Parathyroid adenoma (tissue), 2 donors: ENCODE measurements around the gene ARMH1.

Experiments used
- H2AFZ ChIP-seq: fragments of 300-600 bp; sonication (generic); one replicate; pipeline ENCODE4 v1.7.0; 2017; ENCODE audit warnings: antibody characterized with exemption, mild to moderate bottlenecking
- H3K27ac ChIP-seq: fragments of 300-600 bp; sonication (generic); one replicate; pipeline ENCODE4 v1.7.0; 2017
- H3K27me3 ChIP-seq: fragments of 300-600 bp; sonication (generic); one replicate; pipeline ENCODE4 v1.7.0; 2017; ENCODE audit warnings: low read length; ENCODE audit not compliant: control insufficient read depth, insufficient read depth
- H3K36me3 ChIP-seq: fragments of 300-600 bp; sonication (generic); one replicate; pipeline ENCODE4 v1.7.0; 2017; ENCODE audit warnings: low read length; ENCODE audit not compliant: control insufficient read depth, insufficient read depth
- H3K4me1 ChIP-seq: fragments of 300-600 bp; sonication (generic); one replicate; pipeline ENCODE4 v1.7.0; 2017; ENCODE audit warnings: control low read depth
- H3K4me2 ChIP-seq: fragments of 300-600 bp; sonication (generic); one replicate; pipeline ENCODE4 v1.7.0; 2017; ENCODE audit warnings: low read length
- H3K4me3 ChIP-seq: fragments of 300-600 bp; sonication (generic); one replicate; pipeline ENCODE4 v1.7.0; 2017; ENCODE audit warnings: low read depth, low read length
- H3K79me2 ChIP-seq: fragments of 300-600 bp; sonication (generic); one replicate; pipeline ENCODE4 v1.7.0; 2017; ENCODE audit warnings: control low read depth
- H3K9ac ChIP-seq: fragments of 300-600 bp; sonication (generic); one replicate; pipeline ENCODE4 v1.7.0; 2017; ENCODE audit warnings: mild to moderate bottlenecking
- H3K9me3 ChIP-seq: fragments of 300-600 bp; sonication (generic); one replicate; pipeline ENCODE4 v1.7.0; 2017; ENCODE audit warnings: low read length; ENCODE audit not compliant: control insufficient read depth
- TF ChIP-seq, protein P1 (sequence below): fragments of 300-600 bp; sonication (generic); IDR thresholded peaks from one replicate; pipeline ENCODE4 v1.7.0; 2017; ENCODE audit warnings: antibody characterized with exemption, mild to moderate bottlenecking
- donor health status: primary hyperparathyroidism.

The ARMH1 gene

GRCh38 chr1:44700573-44700972 is 26.1 kb downstream of the ARMH1 start:
- H3K4me2 ChIP-seq = no peak overlapping the region
- no peaks in the 10 kb centered on the region for H3K36me3 ChIP-seq
- no peaks in the 10 kb centered on the region for H3K27me3 ChIP-seq
- no peaks in the 10 kb centered on the region for H3K9me3 ChIP-seq
- H3K4me3 ChIP-seq = no peak overlapping the region
- no peak overlapping the region for H3K27ac ChIP-seq
- no peak overlapping the region for H2AFZ ChIP-seq
- H3K4me1 ChIP-seq = no peaks in the 10 kb centered on the region
- TF ChIP-seq, protein P1, sequence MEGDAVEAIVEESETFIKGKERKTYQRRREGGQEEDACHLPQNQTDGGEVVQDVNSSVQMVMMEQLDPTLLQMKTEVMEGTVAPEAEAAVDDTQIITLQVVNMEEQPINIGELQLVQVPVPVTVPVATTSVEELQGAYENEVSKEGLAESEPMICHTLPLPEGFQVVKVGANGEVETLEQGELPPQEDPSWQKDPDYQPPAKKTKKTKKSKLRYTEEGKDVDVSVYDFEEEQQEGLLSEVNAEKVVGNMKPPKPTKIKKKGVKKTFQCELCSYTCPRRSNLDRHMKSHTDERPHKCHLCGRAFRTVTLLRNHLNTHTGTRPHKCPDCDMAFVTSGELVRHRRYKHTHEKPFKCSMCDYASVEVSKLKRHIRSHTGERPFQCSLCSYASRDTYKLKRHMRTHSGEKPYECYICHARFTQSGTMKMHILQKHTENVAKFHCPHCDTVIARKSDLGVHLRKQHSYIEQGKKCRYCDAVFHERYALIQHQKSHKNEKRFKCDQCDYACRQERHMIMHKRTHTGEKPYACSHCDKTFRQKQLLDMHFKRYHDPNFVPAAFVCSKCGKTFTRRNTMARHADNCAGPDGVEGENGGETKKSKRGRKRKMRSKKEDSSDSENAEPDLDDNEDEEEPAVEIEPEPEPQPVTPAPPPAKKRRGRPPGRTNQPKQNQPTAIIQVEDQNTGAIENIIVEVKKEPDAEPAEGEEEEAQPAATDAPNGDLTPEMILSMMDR = no peak
- H3K9ac ChIP-seq = no peak overlapping the region
- no peaks in the 10 kb centered on the region for H3K79me2 ChIP-seq

- no peak overlapping the region for H2AFZ ChIP-seq
- TF ChIP-seq, protein P1 = no peak
- H3K4me3 ChIP-seq = no peak overlapping the region
- no peaks in the 10 kb centered on the region for H3K9me3 ChIP-seq
- H3K36me3 ChIP-seq = no peaks in the 10 kb centered on the region
- H3K4me1 ChIP-seq = no peaks in the 10 kb centered on the region
- H3K79me2 ChIP-seq = no peaks in the 10 kb centered on the region
- no peak overlapping the region for H3K4me2 ChIP-seq
- H3K9ac ChIP-seq = no peak overlapping the region
- H3K27ac ChIP-seq = no peak overlapping the region
- H3K27me3 ChIP-seq = no peaks in the 10 kb centered on the region
Observed at GRCh38 chr1:44701141-44701573, 26.6 kb downstream of the ARMH1 start.

- no peaks in the 10 kb centered on the region for H3K9me3 ChIP-seq
- H3K4me2 ChIP-seq = no peak overlapping the region
- H3K27me3 ChIP-seq = no peaks in the 10 kb centered on the region
- H3K36me3 ChIP-seq = no peaks in the 10 kb centered on the region
- no peak overlapping the region for H3K4me3 ChIP-seq
- no peaks in the 10 kb centered on the region for H3K4me1 ChIP-seq
- H3K27ac ChIP-seq = no peak overlapping the region
- no peaks in the 10 kb centered on the region for H3K79me2 ChIP-seq
- TF ChIP-seq, protein P1 = no peak
- H3K9ac ChIP-seq = no peak overlapping the region
- H2AFZ ChIP-seq = no peak overlapping the region
Observed at GRCh38 chr1:44705470-44705869, 31.0 kb downstream of the ARMH1 start.

DNA sequence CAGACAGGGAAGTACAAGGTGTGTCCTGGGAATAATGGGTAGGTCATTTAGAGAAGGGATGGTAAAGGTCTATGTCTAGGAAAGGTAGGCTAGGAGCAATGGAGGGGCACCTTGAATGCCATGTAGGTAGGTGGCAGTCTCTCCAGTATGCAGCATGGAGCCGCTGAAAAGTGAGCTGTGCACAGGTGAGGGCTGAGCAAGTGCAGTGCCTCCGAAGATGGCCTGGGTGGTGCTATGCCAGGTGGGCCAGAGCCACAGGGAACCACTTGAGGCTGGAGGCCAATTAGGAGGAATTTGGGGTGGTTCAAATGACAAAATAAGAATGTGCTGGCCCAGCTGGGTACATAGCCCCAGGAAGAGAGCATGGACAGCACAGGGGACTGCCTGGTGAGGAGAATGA is 31.4 kb downstream of the ARMH1 start:
- Histone ChIP-seq H2AFZ (no peak overlapping the region), H3K4me3 (no peak overlapping the region), H3K27ac (no peak overlapping the region), H3K9me3 (no peaks in the 10 kb centered on the region), H3K36me3 (no peaks in the 10 kb centered on the region), H3K27me3 (no peaks in the 10 kb centered on the region), H3K9ac (no peak overlapping the region), H3K4me1 (no peaks in the 10 kb centered on the region), H3K4me2 (no peak overlapping the region), H3K79me2 (no peaks in the 10 kb centered on the region)
- TF ChIP-seq, protein P1 = no peak

DNA sequence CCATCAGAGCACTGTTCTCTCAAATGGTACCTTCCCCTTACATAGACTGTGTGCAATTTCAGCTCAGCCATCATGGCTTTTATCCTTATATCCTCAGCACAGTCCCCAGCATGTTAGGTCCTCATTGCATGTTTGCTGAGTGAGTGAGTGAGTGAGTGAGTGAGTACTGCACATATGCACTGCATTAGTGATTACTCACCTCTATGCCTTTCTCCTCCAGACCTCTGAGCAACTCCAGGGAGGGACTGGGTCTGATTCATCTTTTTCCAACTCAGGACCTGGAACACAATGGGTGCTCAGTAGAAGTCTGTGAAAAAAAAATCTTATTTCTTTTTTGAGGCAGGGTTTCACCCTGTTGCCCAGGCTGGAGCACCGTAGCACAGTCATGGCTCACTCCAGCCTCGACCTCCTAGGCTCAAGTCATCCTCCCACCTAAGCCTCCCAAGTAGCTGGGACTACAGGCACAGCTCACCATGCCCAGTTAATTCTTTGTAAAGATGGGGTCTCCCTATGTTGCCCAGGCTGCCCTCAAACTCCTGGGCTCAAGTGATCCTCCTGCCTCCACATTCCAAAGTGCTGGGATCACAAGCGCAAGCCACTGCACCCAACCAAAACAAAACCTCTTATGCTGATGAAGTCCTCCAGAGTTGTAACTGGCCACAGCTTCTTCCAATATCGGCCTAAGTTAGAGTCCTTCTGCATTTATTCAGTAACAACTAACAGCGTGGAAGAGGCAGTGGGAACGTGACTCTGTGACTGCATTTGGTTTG is 32.8 kb downstream of the ARMH1 start:
- Histone ChIP-seq H3K9ac (no peak overlapping the region), H2AFZ (no peak overlapping the region), H3K79me2 (no peaks in the 10 kb centered on the region), H3K27ac (no peak overlapping the region), H3K9me3 (no peaks in the 10 kb centered on the region), H3K4me3 (no peak overlapping the region), H3K4me2 (no peak overlapping the region), H3K36me3 (no peaks in the 10 kb centered on the region), H3K27me3 (no peaks in the 10 kb centered on the region), H3K4me1 (no peaks in the 10 kb centered on the region)
- TF ChIP-seq, protein P1 = no peak
